Uterus (tissue), 2 donors: ENCODE data around the gene TEX261.

Experiments
- POLR2A ChIP-seq, 2 donors: fragments of 450-650 bp; IDR thresholded peaks; one replicate each; pipeline ENCODE4 v1.6.1; 2016; ENCODE audit warnings: antibody characterized with exemption in 2 of 2, mild to moderate bottlenecking in 1 of 2, moderate library complexity in 1 of 2
- TF ChIP-seq, protein P1 (sequence below), 4 experiments: fragments of 200-600 bp in 2 of 4; fragments of 450-650 bp in 2 of 4; sonication (generic) in 2 of 4; IDR thresholded peaks; one replicate each; pipeline ENCODE4 v1.5.1; 2016 to 2019; ENCODE audit warnings: antibody characterized with exemption in 4 of 4, mild to moderate bottlenecking in 2 of 4, moderate library complexity in 1 of 4

- TF ChIP-seq, protein P1, sequence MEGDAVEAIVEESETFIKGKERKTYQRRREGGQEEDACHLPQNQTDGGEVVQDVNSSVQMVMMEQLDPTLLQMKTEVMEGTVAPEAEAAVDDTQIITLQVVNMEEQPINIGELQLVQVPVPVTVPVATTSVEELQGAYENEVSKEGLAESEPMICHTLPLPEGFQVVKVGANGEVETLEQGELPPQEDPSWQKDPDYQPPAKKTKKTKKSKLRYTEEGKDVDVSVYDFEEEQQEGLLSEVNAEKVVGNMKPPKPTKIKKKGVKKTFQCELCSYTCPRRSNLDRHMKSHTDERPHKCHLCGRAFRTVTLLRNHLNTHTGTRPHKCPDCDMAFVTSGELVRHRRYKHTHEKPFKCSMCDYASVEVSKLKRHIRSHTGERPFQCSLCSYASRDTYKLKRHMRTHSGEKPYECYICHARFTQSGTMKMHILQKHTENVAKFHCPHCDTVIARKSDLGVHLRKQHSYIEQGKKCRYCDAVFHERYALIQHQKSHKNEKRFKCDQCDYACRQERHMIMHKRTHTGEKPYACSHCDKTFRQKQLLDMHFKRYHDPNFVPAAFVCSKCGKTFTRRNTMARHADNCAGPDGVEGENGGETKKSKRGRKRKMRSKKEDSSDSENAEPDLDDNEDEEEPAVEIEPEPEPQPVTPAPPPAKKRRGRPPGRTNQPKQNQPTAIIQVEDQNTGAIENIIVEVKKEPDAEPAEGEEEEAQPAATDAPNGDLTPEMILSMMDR (IDR thresholded peaks at IDR 0.05): no peak
- no peak for TF ChIP-seq POLR2A (IDR thresholded peaks at IDR 0.05)
Observed at GRCh38 chr2:70991142-70991541, 3.5 kb downstream of the TEX261 start.
